Thyroid gland (tissue), 4 donors: ENCODE measurements around the gene RNU2-63P.
"Not testable (repeated sequence)": the region's sequence is repeated elsewhere in the genome, so short reads cannot be mapped to it uniquely, and the experiment has no call there.

Experiments
- POLR2A ChIP-seq, 2 donors: fragments of 450-650 bp; IDR thresholded peaks; one replicate each; pipeline ENCODE4 v1.6.1; 2017; ENCODE audit warnings: antibody characterized with exemption in 2 of 2, mild to moderate bottlenecking in 2 of 2, moderate library complexity in 1 of 2
- TF ChIP-seq, protein P1 (sequence below), 6 experiments: fragments of 200-600 bp in 3 of 6; fragments of 450-650 bp in 3 of 6; sonication (generic) in 3 of 6; IDR thresholded peaks; one replicate each; pipeline ENCODE4 v1.5.1; 2016 to 2019; ENCODE audit warnings: antibody characterized with exemption in 6 of 6, mild to moderate bottlenecking in 2 of 6, inconsistent platforms in 1 of 6, moderate library complexity in 1 of 6

GRCh38 chr2:87981182-87981581, 35.2 kb downstream of the RNU2-63P start:
- TF ChIP-seq, protein P1, sequence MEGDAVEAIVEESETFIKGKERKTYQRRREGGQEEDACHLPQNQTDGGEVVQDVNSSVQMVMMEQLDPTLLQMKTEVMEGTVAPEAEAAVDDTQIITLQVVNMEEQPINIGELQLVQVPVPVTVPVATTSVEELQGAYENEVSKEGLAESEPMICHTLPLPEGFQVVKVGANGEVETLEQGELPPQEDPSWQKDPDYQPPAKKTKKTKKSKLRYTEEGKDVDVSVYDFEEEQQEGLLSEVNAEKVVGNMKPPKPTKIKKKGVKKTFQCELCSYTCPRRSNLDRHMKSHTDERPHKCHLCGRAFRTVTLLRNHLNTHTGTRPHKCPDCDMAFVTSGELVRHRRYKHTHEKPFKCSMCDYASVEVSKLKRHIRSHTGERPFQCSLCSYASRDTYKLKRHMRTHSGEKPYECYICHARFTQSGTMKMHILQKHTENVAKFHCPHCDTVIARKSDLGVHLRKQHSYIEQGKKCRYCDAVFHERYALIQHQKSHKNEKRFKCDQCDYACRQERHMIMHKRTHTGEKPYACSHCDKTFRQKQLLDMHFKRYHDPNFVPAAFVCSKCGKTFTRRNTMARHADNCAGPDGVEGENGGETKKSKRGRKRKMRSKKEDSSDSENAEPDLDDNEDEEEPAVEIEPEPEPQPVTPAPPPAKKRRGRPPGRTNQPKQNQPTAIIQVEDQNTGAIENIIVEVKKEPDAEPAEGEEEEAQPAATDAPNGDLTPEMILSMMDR (IDR thresholded peaks at IDR 0.05), result not testable (repeated sequence)
- not testable (repeated sequence) for TF ChIP-seq POLR2A (IDR thresholded peaks at IDR 0.05)
